ENCODE data around the gene DNAJA4. TPM values are rescaled to one million over a fixed set of nuclear protein-coding genes. Genes with fewer than 3 reads are reported as not detected.

The DNAJA4 gene
- polyA plus RNA-seq, 1 donor = 37.6 TPM

- DNase-seq = no peak
Measured at GRCh38 chr15:78276064-78276943, 11.9 kb downstream of the DNAJA4 start.

- no peak for DNase-seq
Measured at GRCh38 chr15:78280319-78281072, 16.1 kb downstream of the DNAJA4 start.

GRCh38 chr15:78282324-78282723 lies 18.0 kb downstream of the DNAJA4 start:
- no peak for DNase-seq

GRCh38 chr15:78284758-78285157 lies 20.4 kb downstream of the DNAJA4 start:
- no peak for DNase-seq

- no peak for DNase-seq
Measured at GRCh38 chr15:78290222-78290621, 25.9 kb downstream of the DNAJA4 start.

- DNase-seq = no peak
Measured at GRCh38 chr15:78291052-78291451, 26.7 kb downstream of the DNAJA4 start.

- no peak for DNase-seq
Measured at GRCh38 chr15:78291698-78292097, 27.3 kb downstream of the DNAJA4 start.

- DNase-seq = no peak
Measured at GRCh38 chr15:78292219-78292618, 27.9 kb downstream of the DNAJA4 start.

- DNase-seq = peak; percentile 93
Measured at GRCh38 chr15:78299101-78299930, 35.0 kb downstream of the DNAJA4 start, which contains the start of gene SKIC8. SKIC8 (minus strand) TSS chr15:78299609; CDS start chr15:78295686, 3,923 bp downstream.

- no peak for DNase-seq
Measured at GRCh38 chr15:78301326-78301725, 37.0 kb downstream of the DNAJA4 start.

- DNase-seq = no peak
Measured at GRCh38 chr15:78301828-78302227, 37.5 kb downstream of the DNAJA4 start.

GRCh38 chr15:78302579-78303312 lies 38.4 kb downstream of the DNAJA4 start:
- no peak for DNase-seq

GRCh38 chr15:78304216-78305066 lies 40.1 kb downstream of the DNAJA4 start:
- no peak for DNase-seq

GRCh38 chr15:78306176-78306774 lies 41.9 kb downstream of the DNAJA4 start:
- no peak for DNase-seq

GRCh38 chr15:78307976-78308375 lies 43.6 kb downstream of the DNAJA4 start:
- no peak for DNase-seq

GRCh38 chr15:78308422-78309032 lies 44.2 kb downstream of the DNAJA4 start:
- DNase-seq = peak; percentile 57

GRCh38 chr15:78311292-78311691 lies 46.9 kb downstream of the DNAJA4 start:
- no peak for DNase-seq

GRCh38 chr15:78312536-78312935 lies 48.2 kb downstream of the DNAJA4 start:
- DNase-seq = no peak

- no peak for DNase-seq
Measured at GRCh38 chr15:78312957-78313356, 48.6 kb downstream of the DNAJA4 start.

- DNase-seq = no peak
Measured at GRCh38 chr15:78313383-78313782, 49.0 kb downstream of the DNAJA4 start.
